ENCODE results near the gene SINHCAF. TPM values are rescaled to one million over a fixed set of nuclear protein-coding genes. Genes with fewer than 3 reads are reported as not detected.
"Not testable (repeated sequence)": the region's sequence is repeated elsewhere in the genome, so short reads cannot be mapped to it uniquely, and the experiment has no call there.

SINHCAF gene
- total RNA-seq, result 10 to 100 TPM; 19.2 to 41.3 (median 25.7) TPM

GRCh38 chr12:31325877-31326631, at the start of gene SINHCAF:
TSS of gene SINHCAF (minus strand) at chr12:31326150. CDS start at chr12:31298204, 27,946 bp downstream.
- Histone ChIP-seq H3K4me3 (peak within 1 kb of the TSS; percentile 75 to 88 (median 85)), H3K27me3 (no peaks in the 10 kb centered on the region), H3K9me3 (no peaks in the 10 kb centered on the region), H3K4me1 (peaks cover 5 to 32% (median 26%) of the 10 kb centered on the region in 4 donors), H3K27ac (replicated peaks in 1 of 4) (peak within 1 kb of the TSS; percentile 89 to 95 (median 92)), H3K36me3 (no peaks in the 10 kb centered on the region)
- peak; percentile 100 for DNase-seq (ENCODE audit: extremely low spot score)
- no peak for TF ChIP-seq EP300 (IDR thresholded peaks at IDR 0.05)
- TF ChIP-seq POLR2A (IDR thresholded peaks at IDR 0.05; ENCODE audit: low read depth), result peak; percentile 72
- TF ChIP-seq POLR2AphosphoS5 (IDR thresholded peaks at IDR 0.05), result peak; percentile 98 to 99
- 1% methylated on average over 43 of the region's 55 CpGs for WGBS
- intact Hi-C loops (cut with DNase I), result no loop called here

- H3K4me3 ChIP-seq; DNase-seq (ENCODE audit: extremely low spot score); H3K9me3 ChIP-seq; H3K27me3 ChIP-seq; H3K27ac ChIP-seq (replicated peaks in 1 of 4); H3K4me1 ChIP-seq; intact Hi-C loops (cut with DNase I); H3K36me3 ChIP-seq: not testable (repeated sequence)
- 93% methylated on average over 6 of the region's 6 CpGs for WGBS
Observed at GRCh38 chr12:31375422-31375821, 49.5 kb upstream of the SINHCAF start.

GRCh38 chr12:31371256-31371620, 45.3 kb upstream of the SINHCAF start:
- Histone ChIP-seq H3K36me3 (no peaks in the 10 kb centered on the region), H3K4me1 (peaks cover 0 to 11% (median 8%) of the 10 kb centered on the region in 4 donors), H3K4me3 (no peak overlapping the region), H3K9me3 (no peaks in the 10 kb centered on the region), H3K27me3 (no peaks in the 10 kb centered on the region), H3K27ac (replicated peaks in 1 of 4) (no peak overlapping the region)
- 92% methylated on average over 2 of the region's 2 CpGs for WGBS
- TF ChIP-seq CTCF (IDR thresholded peaks at IDR 0.05) (no peak), POLR2A (IDR thresholded peaks at IDR 0.05; ENCODE audit: low read depth) (no peak), EP300 (IDR thresholded peaks at IDR 0.05) (no peak), POLR2AphosphoS5 (IDR thresholded peaks at IDR 0.05) (no peak)
- DNase-seq (ENCODE audit: extremely low spot score), result no peak
- intact Hi-C loops (cut with DNase I), result no loop called here

GRCh38 chr12:31370531-31371255, 44.7 kb upstream of the SINHCAF start:
- H3K9me3 ChIP-seq, result no peaks in the 10 kb centered on the region
- TF ChIP-seq EP300 (IDR thresholded peaks at IDR 0.05) (no peak), POLR2A (IDR thresholded peaks at IDR 0.05; ENCODE audit: low read depth) (no peak), CTCF (IDR thresholded peaks at IDR 0.05) (no peak), POLR2AphosphoS5 (IDR thresholded peaks at IDR 0.05) (no peak)
- 65% methylated on average over 9 of the region's 10 CpGs for WGBS
- no peaks in the 10 kb centered on the region for H3K27me3 ChIP-seq
- H3K4me1 ChIP-seq, result peaks cover 0 to 11% (median 8%) of the 10 kb centered on the region in 4 donors
- H3K4me3 ChIP-seq, result peak overlapping the region; percentile 27 to 49 (median 39)
- H3K36me3 ChIP-seq, result no peaks in the 10 kb centered on the region
- peak overlapping the region in 2 of 4 donors; percentile 10 to 26 for H3K27ac ChIP-seq (replicated peaks in 1 of 4)
- intact Hi-C loops (cut with DNase I), result no loop called here
- no peak for DNase-seq (ENCODE audit: extremely low spot score)

- H3K27ac ChIP-seq (replicated peaks in 1 of 4), result peak overlapping the region in 2 of 4 donors; percentile 10 to 26
- WGBS, result 43% methylated on average over 21 of the region's 21 CpGs
- no peak for DNase-seq (ENCODE audit: extremely low spot score)
- H3K4me3 ChIP-seq, result peak overlapping the region; percentile 27 to 49 (median 39)
- no peaks in the 10 kb centered on the region for H3K27me3 ChIP-seq
- H3K9me3 ChIP-seq, result no peaks in the 10 kb centered on the region
- no peak for TF ChIP-seq CTCF (IDR thresholded peaks at IDR 0.05)
- H3K36me3 ChIP-seq, result no peaks in the 10 kb centered on the region
- peaks cover 0 to 11% (median 8%) of the 10 kb centered on the region in 4 donors for H3K4me1 ChIP-seq
- intact Hi-C loops (cut with DNase I), result no loop called here
Observed at GRCh38 chr12:31369712-31370521, 44.0 kb upstream of the SINHCAF start.

Measured in esophagus muscularis mucosa (tissue), 4 donors.